HG03442 (cell line): ENCODE results near the gene DTD1.

Source experiments
- ATAC-seq: cut with Tn5 transposase; IDR thresholded peaks from one replicate; pipeline ENCODE4 v1.9.1; 2021; ENCODE audit warnings: mild to moderate bottlenecking, moderate library complexity; ENCODE audit not compliant: unreplicated experiment

The DTD1 gene

DNA sequence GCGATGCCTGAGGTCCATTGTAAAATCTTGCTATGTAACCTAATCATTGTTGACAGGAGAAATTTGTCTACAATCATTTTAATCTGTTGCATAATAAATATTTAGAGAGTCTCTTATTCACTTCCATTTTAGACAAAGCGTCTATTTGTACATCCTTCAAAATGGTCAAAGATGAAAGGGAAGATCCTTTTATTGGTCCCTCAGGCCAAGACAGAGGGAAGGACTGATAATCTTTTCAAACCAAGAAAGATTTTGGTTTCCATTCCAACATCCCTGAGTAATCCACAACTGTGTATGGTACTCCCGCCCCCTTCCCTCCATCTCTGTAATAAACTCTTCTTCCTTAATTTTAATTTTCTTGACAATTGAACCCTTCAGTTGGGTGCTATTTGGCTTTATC, 114.1 kb downstream of the DTD1 start:
- ATAC-seq, result no peak

DNA sequence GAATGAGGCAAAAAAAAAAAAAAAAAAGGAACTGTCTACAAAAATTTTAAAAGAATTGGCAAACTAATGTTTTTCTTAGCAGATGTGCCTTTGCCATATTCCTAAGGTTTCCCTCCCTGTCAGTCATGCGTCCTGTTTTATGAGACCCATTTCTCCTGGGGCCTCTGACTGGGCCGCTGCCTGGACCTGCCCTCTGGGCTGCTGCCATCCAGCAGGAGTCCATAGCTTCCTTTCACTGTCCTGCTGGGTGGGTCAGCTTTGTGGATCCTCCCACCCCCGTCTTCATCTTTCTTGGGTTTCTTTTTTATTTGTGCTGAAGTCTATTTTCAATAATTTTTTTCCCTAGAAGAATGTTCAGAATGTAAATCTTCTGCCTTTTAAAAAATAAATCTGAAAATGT, 114.9 kb downstream of the DTD1 start:
- no peak for ATAC-seq

GRCh38 chr20:18705490-18705889, 117.6 kb downstream of the DTD1 start:
- no peak for ATAC-seq

- ATAC-seq, result no peak
Observed at GRCh38 chr20:18705910-18706309, 118.1 kb downstream of the DTD1 start.

GRCh38 chr20:18712131-18712530, 124.3 kb downstream of the DTD1 start:
- ATAC-seq, result no peak

GRCh38 chr20:18712882-18713281, 125.0 kb downstream of the DTD1 start:
- no peak for ATAC-seq

DNA sequence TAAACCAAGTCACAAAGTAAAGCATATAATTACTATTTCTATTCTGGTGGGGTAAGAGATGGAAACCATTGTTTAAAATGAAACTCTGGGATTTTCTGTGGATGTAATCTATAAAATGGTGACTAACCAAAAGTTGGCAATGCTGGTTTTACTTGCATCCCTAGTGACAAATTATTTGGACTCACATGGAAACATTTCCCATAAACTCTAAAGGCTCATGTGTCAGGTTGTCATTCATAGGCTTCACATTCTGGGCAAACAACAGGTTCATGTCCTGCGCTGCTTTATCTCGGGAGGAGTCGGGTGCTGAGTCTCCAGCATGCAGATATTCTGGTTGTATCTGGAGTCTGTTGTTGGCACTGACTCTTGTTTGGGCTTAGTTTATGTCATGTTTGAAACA, 127.7 kb downstream of the DTD1 start:
- no peak for ATAC-seq

DNA sequence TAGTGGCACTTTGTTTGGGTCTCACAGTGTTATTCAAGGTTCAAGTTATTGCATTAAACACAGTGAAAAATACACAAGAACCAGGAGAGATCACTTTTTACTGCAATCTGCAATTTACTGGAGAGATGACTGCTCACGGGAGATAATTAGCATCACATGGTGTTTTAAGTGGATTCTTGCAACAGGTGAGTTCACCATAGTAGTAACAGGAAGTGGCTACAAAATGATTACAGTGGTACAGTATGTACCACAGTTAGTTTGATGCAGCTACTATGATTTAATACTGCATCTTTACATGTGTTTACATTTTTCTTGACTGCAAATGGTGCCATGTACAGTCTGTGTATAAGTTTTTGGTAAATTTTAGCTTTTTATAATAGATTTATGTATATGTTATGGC, 129.2 kb downstream of the DTD1 start:
- no peak for ATAC-seq

GRCh38 chr20:18718129-18718528, 130.3 kb downstream of the DTD1 start:
- ATAC-seq, result no peak

- ATAC-seq, result no peak
Observed at GRCh38 chr20:18719426-18719825, 131.6 kb downstream of the DTD1 start.

DNA sequence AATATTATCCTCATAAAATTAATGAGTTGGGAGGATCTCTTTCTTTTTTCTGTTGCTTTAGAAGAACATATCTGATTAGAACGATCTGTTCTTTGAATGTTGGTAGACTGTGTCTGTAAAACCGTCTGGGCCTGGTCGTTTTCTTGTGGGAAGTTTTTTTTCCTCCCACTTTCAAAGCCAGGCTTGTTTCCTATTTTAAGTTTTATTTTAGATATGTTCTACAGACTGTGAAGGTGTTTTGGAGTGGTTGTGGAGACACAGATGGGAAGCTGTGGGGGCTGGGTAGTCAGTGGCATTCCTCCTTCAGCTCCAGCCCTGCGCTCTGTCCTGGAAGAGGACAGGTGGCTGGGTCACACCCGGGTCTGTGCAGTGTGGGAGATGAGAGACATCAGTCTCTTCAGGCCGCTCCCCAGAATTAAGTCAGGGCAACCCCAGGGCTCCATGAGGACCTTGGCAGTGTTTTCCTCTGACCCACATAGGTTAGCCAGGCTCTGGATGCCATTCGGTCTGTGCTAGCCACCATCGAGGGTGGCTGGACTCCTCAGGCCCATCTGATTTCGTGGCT, 133.8 kb downstream of the DTD1 start:
- ATAC-seq, result no peak

DNA sequence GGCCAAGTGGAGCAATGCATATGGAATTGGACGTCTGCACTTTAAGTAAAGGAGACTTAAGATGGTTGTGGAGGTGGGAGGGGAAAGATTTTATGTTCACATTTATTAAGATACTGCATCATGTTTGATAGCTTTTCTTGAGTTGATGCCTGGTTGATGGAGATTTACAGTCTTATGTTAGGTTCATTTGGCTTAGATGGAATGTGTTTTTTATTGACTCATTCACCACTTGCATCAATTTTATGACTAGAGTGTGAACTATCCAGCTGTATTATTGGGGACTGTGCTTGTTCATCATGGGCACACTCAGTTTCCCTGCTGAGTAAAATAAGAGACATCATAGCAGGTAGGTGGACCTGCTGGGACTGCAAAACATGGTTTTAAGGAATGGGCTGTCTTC, 134.5 kb downstream of the DTD1 start:
- ATAC-seq, result no peak

GRCh38 chr20:18724077-18724476, 136.2 kb downstream of the DTD1 start:
- ATAC-seq, result no peak

GRCh38 chr20:18724788-18725464, 137.1 kb downstream of the DTD1 start:
- no peak for ATAC-seq

DNA sequence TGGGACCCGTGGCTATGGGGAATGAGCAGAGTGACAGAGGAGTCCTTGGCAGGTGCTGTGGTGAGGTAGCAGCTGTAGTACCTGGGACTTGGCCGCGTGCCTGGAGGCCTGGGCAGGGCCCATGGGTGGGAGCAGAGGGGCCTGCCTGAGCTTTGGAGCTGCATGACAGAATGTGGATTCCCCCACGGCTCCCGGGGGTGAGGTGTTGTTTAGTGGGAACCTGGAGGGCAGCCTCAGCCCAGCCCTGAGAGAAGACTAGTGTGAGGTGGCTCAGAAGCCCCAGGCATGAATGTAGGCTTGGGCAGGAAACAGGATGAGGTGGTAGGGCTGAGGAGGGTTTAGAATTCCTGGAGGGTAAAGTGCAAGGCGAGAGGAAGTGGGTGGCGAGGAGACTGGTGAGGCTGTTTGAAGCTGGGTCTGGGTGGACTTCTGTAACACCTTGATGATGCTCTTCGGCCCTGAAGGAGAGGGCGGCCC, 139.2 kb downstream of the DTD1 start:
- no peak for ATAC-seq

- ATAC-seq, result peak; percentile 97
Observed at GRCh38 chr20:18728165-18728869, 140.5 kb downstream of the DTD1 start.

- ATAC-seq, result peak; percentile 30
Observed at GRCh38 chr20:18728870-18729224, 141.0 kb downstream of the DTD1 start.

GRCh38 chr20:18729231-18729825, 141.5 kb downstream of the DTD1 start:
- ATAC-seq, result no peak

GRCh38 chr20:18731940-18732339, 144.1 kb downstream of the DTD1 start:
- ATAC-seq, result no peak

- no peak for ATAC-seq
Observed at GRCh38 chr20:18734525-18735189, 146.8 kb downstream of the DTD1 start.

DNA sequence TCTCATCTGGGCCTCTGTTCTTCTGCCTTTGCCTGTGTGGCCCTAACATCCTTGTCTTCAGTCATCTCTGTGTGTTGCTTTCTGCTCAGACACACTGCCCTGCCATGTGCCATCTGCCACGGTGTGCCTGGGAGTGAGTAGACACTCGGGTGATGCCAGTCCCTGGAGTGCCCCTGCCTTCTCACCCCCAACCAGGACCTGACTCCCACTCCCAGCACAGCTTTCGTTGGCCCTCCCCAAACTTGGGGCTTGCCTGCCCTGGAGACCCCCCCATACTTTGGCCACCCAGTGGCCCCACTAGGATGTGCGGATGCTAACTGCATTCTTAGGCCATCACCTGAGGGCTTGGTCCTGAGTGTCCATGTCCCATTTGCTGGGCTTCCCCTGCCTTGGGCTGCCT, 149.3 kb downstream of the DTD1 start:
- ATAC-seq, result no peak
